K562 (cell line): ENCODE measurements around the gene SLC27A2. TPM values are rescaled to one million over a fixed set of nuclear protein-coding genes. Genes with fewer than 3 reads are reported as not detected.

Experiments used
- ATAC-seq: fragments of 200-7000 bp; cut with Tn5 transposase; 3 replicates; pipeline ENCODE4 v1.9.1; 2020; ENCODE audit warnings: moderate library complexity
- BruUV-seq: library from RNA; stranded (reverse); fragments of 400-500 nt; replicated peaks from 2 replicates; lab custom pipeline; 2021; lab: Mats Ljungman, UMichigan
- CTCF ChIA-PET: fragments of 300-600 bp; formaldehyde crosslinking; extraction: SDS; loops from one replicate; lab custom pipeline; 2021; ENCODE audit warnings: low intra/inter-chr PET ratio; lab: Yijun Ruan, JAX
- POLR2A ChIA-PET: fragments of 300-600, 350-650 bp; sonication (Branson Sonifier 250); formaldehyde crosslinking; extraction: SDS; loops from one replicate; lab custom pipeline; 2021; ENCODE audit warnings: antibody characterized with exemption, inconsistent platforms; lab: Yijun Ruan, JAX
- DNase-seq, 4 experiments: peaks; one replicate each; pipeline versions ENCODE4 v3.0.0 to v3.0.0-alpha.2; 2011 to 2018; ENCODE audit warnings: low spot score in 3 of 4, mixed read lengths in 3 of 4; ENCODE audit errors: extremely low read depth in 1 of 4
- FAIRE-seq: peaks from 2 replicates; lab custom pipeline; 2011; peaks lifted over from hg19 to GRCh38; lab: Jason Lieb, UNC
- H2AFZ ChIP-seq: 2 replicates; pipeline ENCODE4 v1.6.0; 2011; ENCODE audit warnings: low read depth, low read length, control low read depth, inconsistent platforms
- H3K27ac ChIP-seq: fragments of 200-600 bp; 3 replicates; pipeline ENCODE4 v1.8.0; 2011; ENCODE audit warnings: low read depth, mild to moderate bottlenecking, control low read depth, inconsistent platforms, low read length, moderate library complexity, mixed read lengths; ENCODE audit errors: extremely low read depth
- H3K27me3 ChIP-seq, 2 experiments: fragments of 300-600 bp in 1 of 2; 2 replicates in 1 of 2; 3 replicates in 1 of 2; pipeline versions ENCODE4 v1.6.0 to v1.8.0; 2011; ENCODE audit warnings: inconsistent platforms in 2 of 2, low read length in 2 of 2, mild to moderate bottlenecking in 1 of 2, mixed read lengths in 1 of 2, moderate library complexity in 1 of 2; ENCODE audit not compliant: control insufficient read depth in 2 of 2, insufficient read depth in 2 of 2
- H3K36me3 ChIP-seq: fragments of 300-600 bp; 3 replicates; pipeline ENCODE4 v1.8.0; 2011; ENCODE audit warnings: mild to moderate bottlenecking, low read length, inconsistent platforms; ENCODE audit not compliant: control insufficient read depth, insufficient read depth
- H3K4me1 ChIP-seq, 2 experiments: fragments of 200-600 bp in 1 of 2; replicated peaks in 1 of 2; 2 replicates in 1 of 2; 3 replicates in 1 of 2; pipeline versions ENCODE4 v1.5.1 to v1.8.0; 2011; ENCODE audit warnings: inconsistent platforms in 2 of 2, low read length in 2 of 2, mild to moderate bottlenecking in 1 of 2, mixed read lengths in 1 of 2, moderate library complexity in 1 of 2; ENCODE audit not compliant: control insufficient read depth in 2 of 2, insufficient read depth in 2 of 2
- H3K4me2 ChIP-seq: 2 replicates; pipeline ENCODE4 v1.6.1; 2011; ENCODE audit warnings: low read length, control low read depth, inconsistent platforms, mixed read lengths; ENCODE audit not compliant: insufficient read depth
- H3K4me3 ChIP-seq: fragments of 200-600 bp; sonication (generic), shearing (Covaris generic); 2 replicates; pipeline ENCODE4 v1.5.1; 2016; ENCODE audit warnings: control low read depth, inconsistent platforms
- H3K79me2 ChIP-seq: fragments of 200-600 bp; 3 replicates; pipeline ENCODE4 v1.8.0; 2011; ENCODE audit warnings: low read length, inconsistent platforms; ENCODE audit not compliant: control insufficient read depth, insufficient read depth
- H3K9ac ChIP-seq, 2 experiments: 2 replicates each; pipeline versions ENCODE4 v1.6.0 to v1.6.1; 2011; ENCODE audit warnings: low read depth in 2 of 2, low read length in 2 of 2, control low read depth in 1 of 2, inconsistent platforms in 1 of 2, mild to moderate bottlenecking in 1 of 2, mixed read lengths in 1 of 2; ENCODE audit not compliant: insufficient read depth in 1 of 2
- H3K9me1 ChIP-seq: one replicate; pipeline ENCODE4 v1.6.0; 2011; ENCODE audit warnings: inconsistent platforms, mild to moderate bottlenecking, low read length, moderate library complexity; ENCODE audit not compliant: control insufficient read depth, insufficient read depth
- H3K9me3 ChIP-seq: replicated peaks from 2 replicates; pipeline ENCODE4 v1.5.1; 2011; ENCODE audit warnings: low read depth, low read length, inconsistent platforms; ENCODE audit not compliant: control insufficient read depth, insufficient read depth
- H4K20me1 ChIP-seq: replicated peaks from 2 replicates; pipeline ENCODE4 v1.6.1; 2011; ENCODE audit warnings: low read length, inconsistent platforms, mixed read lengths; ENCODE audit not compliant: control insufficient read depth, insufficient read depth
- FOS ChIP-seq: IDR thresholded peaks from 3 replicates; pipeline ENCODE4 v1.6.1; 2011; ENCODE audit not compliant: insufficient read length; ENCODE audit errors: extremely low read depth
- GTF2A2 ChIP-seq: IDR thresholded peaks from 2 replicates; pipeline ENCODE4 v1.6.1; 2016; ENCODE audit warnings: mild to moderate bottlenecking, missing genetic modification characterization, missing compliant biosample characterization
- MCM2 ChIP-seq: fragments of 450-650 bp; IDR thresholded peaks from 2 replicates; pipeline ENCODE4 v1.6.1; 2017; ENCODE audit warnings: low read depth, mild to moderate bottlenecking
- SRSF7 ChIP-seq: fragments of 200-400 bp; formaldehyde crosslinking; optimal IDR thresholded peaks from 2 replicates; pipeline ENCODE3; 2017; ENCODE audit warnings: mild to moderate bottlenecking, low read depth, low read length
- WGBS: fragments of 100-300 bp; shearing (Covaris generic); methylation state at CpG from one replicate; pipeline ENCODE4 v1.1.6; 2016; ENCODE audit warnings: low coverage, mixed read lengths; ENCODE audit not compliant: insufficient coverage; ENCODE audit errors: missing lambda C conversion rate; 5-methylcytosine and 5-hydroxymethylcytosine counted together
- in situ Hi-C: fragments of 300-500 bp; cut with MboI; formaldehyde crosslinking; loops from 4 replicates; pipeline ENCODE4 v1.15.0; 2018; ENCODE audit warnings: inconsistent platforms, mixed read lengths
- intact Hi-C: fragments of 100-400 bp; cut with micrococcal nuclease; formaldehyde crosslinking; loops from 2 replicates; pipeline ENCODE4 v1.14.2; 2022
- polyA plus RNA-seq, 8 experiments: library from polyadenylated mRNA; depleted of rRNA in 4 of 8; stranded (reverse) in 5 of 8; unstranded in 3 of 8; fragments of >200 nt; fragmentation: Nextera tagmentation in 2 of 8; fragmentation: Illumina TruSeq in 1 of 8; extraction: Ambion mirVana in 2 of 8; extraction: Trizol in 1 of 8; gene quantifications; 2 replicates each; pipeline versions ENCODE4 v1.2.1 to v1.2.3, GENCODE V29; 2011 to 2014; ENCODE audit warnings: inconsistent platforms in 1 of 8, missing spikeins in 1 of 8
- total RNA-seq, 7 experiments: library from RNA; depleted of rRNA in 6 of 7; stranded (reverse); fragments of >200 nt in 6 of 7; fragmentation: Illumina TruSeq in 2 of 7; extraction: Trizol in 2 of 7; gene quantifications; 2 replicates each; pipeline versions ENCODE4 v1.2.1 to v1.2.3, GENCODE V29; 2011 to 2021; ENCODE audit warnings: low replicate concordance in 1 of 7

Gene SLC27A2
- total and polyA plus RNA-seq, 9 of the 15 experiments (the other 6 are each of a cell fraction or from before 2014, with no cell fraction given) = 4.9 to 38.0 (median 22.7) TPM

DNA sequence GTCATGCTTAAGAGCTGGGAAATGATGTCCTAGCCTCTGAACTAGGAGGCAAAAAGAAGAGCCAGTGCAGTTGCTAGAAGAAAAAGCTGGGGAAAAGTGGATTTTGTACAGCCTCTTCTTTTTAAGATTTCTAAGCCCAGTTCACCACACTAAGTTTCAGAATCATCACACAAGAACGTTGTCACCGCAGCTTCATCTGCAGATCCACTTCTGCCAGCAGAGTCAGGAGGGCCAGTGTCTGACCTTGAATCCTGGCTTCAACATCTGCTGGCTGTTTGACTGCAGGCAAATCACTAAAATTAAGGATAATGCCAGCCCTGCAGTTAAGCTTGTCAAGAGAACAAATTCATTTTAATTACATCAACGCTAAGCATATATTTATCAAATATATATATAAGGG, 47.3 kb downstream of the SLC27A2 start:
- CTCF ChIA-PET = no interaction called here
- no peak for DNase-seq
- peaks cover 37% of the 10 kb centered on the region for H3K36me3 ChIP-seq
- in situ Hi-C loops = no loop called here
- TF ChIP-seq GTF2A2 (tag) (no peak), MCM2 (no peak)
- TF ChIP-seq, all 486 proteins: peak for 0
- intact Hi-C loops = no loop called here
- ATAC-seq (no peak), FAIRE-seq (no peak)
- no peak overlapping the region for H2AFZ ChIP-seq
- H3K4me3 ChIP-seq = no peak overlapping the region
- H3K27me3 ChIP-seq = no peaks in the 10 kb centered on the region
- no peaks in the 10 kb centered on the region for H4K20me1 ChIP-seq
- H3K9me3 ChIP-seq = no peaks in the 10 kb centered on the region
- no peak overlapping the region for H3K4me2 ChIP-seq
- H3K27ac ChIP-seq = no peak overlapping the region
- H3K79me2 ChIP-seq = no peaks in the 10 kb centered on the region
- H3K9ac ChIP-seq = no peak overlapping the region
- POLR2A ChIA-PET = interaction anchor here (0.6 to 1.4 kb wide), 5 partner anchors 8 to 1352 kb away, joined by 3 to 5 read pairs (median 4); partner anchors contain the start of gene EID1
- 91% methylated on average over 3 of the region's 3 CpGs for WGBS
- no peaks in the 10 kb centered on the region for H3K9me1 ChIP-seq
- BruUV-seq = no TSS peak
- H3K4me1 ChIP-seq = no peaks in the 10 kb centered on the region

DNA sequence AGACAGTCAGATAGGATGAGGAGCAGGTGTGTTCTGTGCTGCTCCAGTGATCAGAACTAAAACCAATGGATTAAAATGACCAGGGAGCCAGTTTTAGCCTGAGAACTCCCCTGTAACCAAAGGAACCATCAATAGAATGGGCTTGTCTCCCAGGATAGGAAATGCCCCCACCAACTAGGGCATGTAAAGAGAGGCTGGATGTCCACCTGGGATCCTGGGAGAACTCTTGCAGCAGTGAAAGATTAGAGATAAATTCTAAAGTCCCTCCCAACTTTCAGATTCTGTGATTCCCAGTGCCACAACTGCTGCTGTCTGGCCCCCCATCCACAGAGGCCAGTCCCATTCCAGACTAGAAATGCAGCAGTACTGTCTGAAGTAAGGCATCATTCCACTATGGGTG, 49.8 kb downstream of the SLC27A2 start:
- Histone ChIP-seq H3K36me3 (peaks cover 34% of the 10 kb centered on the region), H3K4me2 (no peak overlapping the region), H2AFZ (no peak overlapping the region), H4K20me1 (no peaks in the 10 kb centered on the region), H3K79me2 (no peaks in the 10 kb centered on the region), H3K4me3 (no peak overlapping the region), H3K9me1 (no peaks in the 10 kb centered on the region), H3K9ac (no peak overlapping the region), H3K27ac (no peak overlapping the region), H3K27me3 (no peaks in the 10 kb centered on the region), H3K9me3 (no peaks in the 10 kb centered on the region), H3K4me1 (peaks cover 0 to 18% of the 10 kb centered on the region in 2 experiments; a peak in 2 of 5 replicates)
- in situ Hi-C loops = no loop called here
- ATAC-seq = no peak
- no TSS peak for BruUV-seq
- intact Hi-C loops = loop anchor here (5.0 kb wide), 1 partner anchor 601 kb away; no protein-coding TSS in a partner anchor
- CTCF ChIA-PET = no interaction called here
- no peak for FAIRE-seq
- TF ChIP-seq FOS = no peak
- no peak for TF ChIP-seq SRSF7
- POLR2A ChIA-PET = interaction anchor here (1.5 kb wide), 1 partner anchor 10 kb away, joined by 6 read pairs; no protein-coding TSS in a partner anchor
- no peak for DNase-seq
